Measurements from ENCODE around the gene FMO3. TPM values are rescaled to one million over a fixed set of nuclear protein-coding genes. Genes with fewer than 3 reads are reported as not detected.

Gene FMO3
- total RNA-seq: 0.13 and 0.86 TPM in 2 replicates

GRCh38 chr1:171090604-171091003, at the start of gene FMO3:
TSS of gene FMO3 (plus strand) at chr1:171090905. CDS start at chr1:171092659, 1,754 bp downstream.

Small RNA genes within 50 kb of the gene (small RNA-seq; reads per million reads assigned to genes)
- gene MIR1295A: not detected

Other genes with a start within 250 kb of the FMO3 start
- gene MROH9, start 155.4 kb upstream of the FMO3 start, total RNA-seq: 0.22 and 0.26 TPM in 2 replicates
- gene FMO2, start 94.4 kb downstream of the FMO3 start, total RNA-seq: 1.2 and 3.6 TPM in 2 replicates
- gene FMO1, start 157.6 kb downstream of the FMO3 start, total RNA-seq: not detected in 2 replicates
- gene FMO4, start 223.3 kb downstream of the FMO3 start, total RNA-seq: 15.2 and 18.9 TPM in 2 replicates

Measured in articular chondrocyte of knee joint (primary cell).